HEK293 (cell line): ENCODE results near the gene LHB.

ENCODE experiments used
- ATF2 ChIP-seq: fragments of 450-650 bp; formaldehyde crosslinking; IDR thresholded peaks from 2 replicates; pipeline ENCODE4 v1.5.1; 2016; ENCODE audit warnings: missing biosample characterization, missing genetic modification characterization, low read depth
- SETDB1 ChIP-seq: IDR thresholded peaks from one replicate; pipeline ENCODE4 v1.6.1; 2017; ENCODE audit warnings: mild to moderate bottlenecking, low read length, moderate library complexity, mixed read lengths; ENCODE audit not compliant: insufficient read length
- TCF7L2 ChIP-seq: IDR thresholded peaks from 2 replicates; pipeline ENCODE4 v1.6.1; 2011; ENCODE audit warnings: low read depth, mild to moderate bottlenecking, inconsistent platforms, low read length, moderate library complexity, borderline replicate concordance
- YY1 ChIP-seq: fragments of 450-650 bp; formaldehyde crosslinking; IDR thresholded peaks from 2 replicates; pipeline ENCODE4 v1.5.1; 2018; ENCODE audit warnings: missing biosample characterization, missing genetic modification characterization
- ZNF423 ChIP-seq: fragments of 450-650 bp; formaldehyde crosslinking; IDR thresholded peaks from 2 replicates; pipeline ENCODE4 v1.5.1; 2016; ENCODE audit warnings: missing biosample characterization, missing genetic modification characterization
- ZNF664 ChIP-seq: fragments of 450-650 bp; formaldehyde crosslinking; IDR thresholded peaks from 2 replicates; pipeline ENCODE4 v1.5.1; 2016; ENCODE audit warnings: missing biosample characterization, missing genetic modification characterization
- ZNF677 ChIP-seq: fragments of 450-650 bp; IDR thresholded peaks from 2 replicates; pipeline ENCODE4 v1.5.0; 2018; ENCODE audit warnings: missing biosample characterization, mild to moderate bottlenecking, missing genetic modification characterization, moderate library complexity
- ZNF692 ChIP-seq: fragments of 450-650 bp; formaldehyde crosslinking; IDR thresholded peaks from 2 replicates; pipeline ENCODE4 v1.5.1; 2016; ENCODE audit warnings: missing biosample characterization, missing genetic modification characterization
- TF ChIP-seq, protein P1 (sequence below): fragments of 450-650 bp; formaldehyde crosslinking; IDR thresholded peaks from 2 replicates; pipeline ENCODE4 v1.5.1; 2016; ENCODE audit warnings: missing biosample characterization, missing genetic modification characterization
- TF ChIP-seq, protein P2 (sequence below): fragments of 450-650 bp; formaldehyde crosslinking; IDR thresholded peaks from 2 replicates; pipeline ENCODE4 v1.5.1; 2016; ENCODE audit warnings: missing biosample characterization, missing genetic modification characterization

GRCh38 chr19:48986211-48986610 lies 30.7 kb downstream of the LHB start:
- TF ChIP-seq SETDB1 (no peak), ZNF664 (tag by site-specific recombination) (no peak), ATF2 (tag by site-specific recombination) (no peak), TCF7L2 (no peak), ZNF692 (tag by site-specific recombination) (no peak), ZNF423 (tag by site-specific recombination) (no peak), YY1 (tag by site-specific recombination) (no peak), ZNF677 (tag by site-specific recombination) (no peak)
- TF ChIP-seq, protein P1, sequence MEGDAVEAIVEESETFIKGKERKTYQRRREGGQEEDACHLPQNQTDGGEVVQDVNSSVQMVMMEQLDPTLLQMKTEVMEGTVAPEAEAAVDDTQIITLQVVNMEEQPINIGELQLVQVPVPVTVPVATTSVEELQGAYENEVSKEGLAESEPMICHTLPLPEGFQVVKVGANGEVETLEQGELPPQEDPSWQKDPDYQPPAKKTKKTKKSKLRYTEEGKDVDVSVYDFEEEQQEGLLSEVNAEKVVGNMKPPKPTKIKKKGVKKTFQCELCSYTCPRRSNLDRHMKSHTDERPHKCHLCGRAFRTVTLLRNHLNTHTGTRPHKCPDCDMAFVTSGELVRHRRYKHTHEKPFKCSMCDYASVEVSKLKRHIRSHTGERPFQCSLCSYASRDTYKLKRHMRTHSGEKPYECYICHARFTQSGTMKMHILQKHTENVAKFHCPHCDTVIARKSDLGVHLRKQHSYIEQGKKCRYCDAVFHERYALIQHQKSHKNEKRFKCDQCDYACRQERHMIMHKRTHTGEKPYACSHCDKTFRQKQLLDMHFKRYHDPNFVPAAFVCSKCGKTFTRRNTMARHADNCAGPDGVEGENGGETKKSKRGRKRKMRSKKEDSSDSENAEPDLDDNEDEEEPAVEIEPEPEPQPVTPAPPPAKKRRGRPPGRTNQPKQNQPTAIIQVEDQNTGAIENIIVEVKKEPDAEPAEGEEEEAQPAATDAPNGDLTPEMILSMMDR = no peak
- TF ChIP-seq, protein P2, sequence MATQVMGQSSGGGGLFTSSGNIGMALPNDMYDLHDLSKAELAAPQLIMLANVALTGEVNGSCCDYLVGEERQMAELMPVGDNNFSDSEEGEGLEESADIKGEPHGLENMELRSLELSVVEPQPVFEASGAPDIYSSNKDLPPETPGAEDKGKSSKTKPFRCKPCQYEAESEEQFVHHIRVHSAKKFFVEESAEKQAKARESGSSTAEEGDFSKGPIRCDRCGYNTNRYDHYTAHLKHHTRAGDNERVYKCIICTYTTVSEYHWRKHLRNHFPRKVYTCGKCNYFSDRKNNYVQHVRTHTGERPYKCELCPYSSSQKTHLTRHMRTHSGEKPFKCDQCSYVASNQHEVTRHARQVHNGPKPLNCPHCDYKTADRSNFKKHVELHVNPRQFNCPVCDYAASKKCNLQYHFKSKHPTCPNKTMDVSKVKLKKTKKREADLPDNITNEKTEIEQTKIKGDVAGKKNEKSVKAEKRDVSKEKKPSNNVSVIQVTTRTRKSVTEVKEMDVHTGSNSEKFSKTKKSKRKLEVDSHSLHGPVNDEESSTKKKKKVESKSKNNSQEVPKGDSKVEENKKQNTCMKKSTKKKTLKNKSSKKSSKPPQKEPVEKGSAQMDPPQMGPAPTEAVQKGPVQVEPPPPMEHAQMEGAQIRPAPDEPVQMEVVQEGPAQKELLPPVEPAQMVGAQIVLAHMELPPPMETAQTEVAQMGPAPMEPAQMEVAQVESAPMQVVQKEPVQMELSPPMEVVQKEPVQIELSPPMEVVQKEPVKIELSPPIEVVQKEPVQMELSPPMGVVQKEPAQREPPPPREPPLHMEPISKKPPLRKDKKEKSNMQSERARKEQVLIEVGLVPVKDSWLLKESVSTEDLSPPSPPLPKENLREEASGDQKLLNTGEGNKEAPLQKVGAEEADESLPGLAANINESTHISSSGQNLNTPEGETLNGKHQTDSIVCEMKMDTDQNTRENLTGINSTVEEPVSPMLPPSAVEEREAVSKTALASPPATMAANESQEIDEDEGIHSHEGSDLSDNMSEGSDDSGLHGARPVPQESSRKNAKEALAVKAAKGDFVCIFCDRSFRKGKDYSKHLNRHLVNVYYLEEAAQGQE = no peak
